Adrenal gland (tissue), 12 donors: Measurements from ENCODE around the gene NXPH2. TPM values are rescaled to one million over a fixed set of nuclear protein-coding genes. Genes with fewer than 3 reads are reported as not detected.
A peak's percentile ranks its signal among the peaks of the same experiment; 100 is the strongest.

Source experiments
- DNase-seq, 7 donors: peaks; one replicate each; pipeline ENCODE4 v3.0.0-alpha.2; 2019 to 2020
- H3K27ac ChIP-seq, 5 donors: fragments of 200-600 bp; sonication (generic) in 4 of 5; 1 replicate in 3 of 5; 2 replicates in 2 of 5; pipeline versions ENCODE4 v1.5.1 to v1.8.0; 2016 to 2020; ENCODE audit warnings: mild to moderate bottlenecking in 1 of 5
- H3K27me3 ChIP-seq: fragments of 200-600 bp; 2 replicates; pipeline ENCODE4 v1.8.0; 2021
- H3K36me3 ChIP-seq, 2 donors: fragments of 200-600 bp; replicated peaks in 1 of 2; 1 replicate in 1 of 2; 2 replicates in 1 of 2; pipeline versions ENCODE4 v1.5.1 to v1.8.0; 2018 to 2022
- H3K4me1 ChIP-seq, 2 donors: fragments of 200-600 bp; replicated peaks in 1 of 2; 1 replicate in 1 of 2; 2 replicates in 1 of 2; pipeline versions ENCODE4 v1.5.1 to v1.8.0; 2018 to 2021
- H3K4me3 ChIP-seq, 4 donors: fragments of 200-600 bp; sonication (generic) in 3 of 4; one replicate each; pipeline ENCODE4 v1.5.1; 2016 to 2018
- H3K9me3 ChIP-seq, 3 donors: fragments of 200-600 bp; sonication (generic) in 1 of 3; replicated peaks in 1 of 3; 1 replicate in 2 of 3; 2 replicates in 1 of 3; pipeline versions ENCODE4 v1.5.1 to v1.8.0; 2016 to 2021
- POLR2A ChIP-seq, 2 donors: fragments of 450-650 bp; IDR thresholded peaks; one replicate each; pipeline ENCODE4 v1.6.1; 2017; ENCODE audit warnings: antibody characterized with exemption in 2 of 2, mild to moderate bottlenecking in 2 of 2, moderate library complexity in 1 of 2
- WGBS, 4 donors: extraction: QIAGEN DNeasy Blood & Tissue Kit in 2 of 4; methylation state at CpG; one replicate each; pipeline versions ENCODE4 v1.1.5 to v1.1.7; 2013 to 2017; 5-methylcytosine and 5-hydroxymethylcytosine counted together
- intact Hi-C, 2 donors: fragments of 100-400 bp; cut with DNase I; formaldehyde crosslinking; loops; one replicate each; pipeline versions ENCODE4 v1.14.1 to v1.15.0; 2022 to 2023
- polyA plus RNA-seq, 3 donors: library from polyadenylated mRNA; stranded (reverse); fragments of 200-250 nt in 2 of 3; fragments of 350-450 nt in 1 of 3; fragmentation: Illumina TruSeq in 1 of 3; extraction: RNeasy Lipid Tissue Mini Kit (QIAGEN cat#74804) in 1 of 3; gene quantifications; one replicate each; pipeline ENCODE4 v1.2.3, GENCODE V29; 2013 to 2014
- total RNA-seq, 9 donors: library from RNA; depleted of rRNA in 4 of 9; stranded (reverse); fragments of >200 nt in 4 of 9; fragments of 120-200 nt in 1 of 9; fragmentation: NEBNext Ultra II Directional in 1 of 9; extraction: Animal tissue kit (Norgen Biotek cat#: 25700) in 1 of 9; gene quantifications; one replicate each; pipeline versions ENCODE4 v1.1.0 to v1.2.4, GENCODE V29; 2013 to 2023
- TF ChIP-seq, protein P1 (sequence below), 6 experiments: fragments of 450-650 bp in 4 of 6; fragments of 200-600 bp in 2 of 6; sonication (generic) in 1 of 6; IDR thresholded peaks; 1 replicate in 5 of 6; 2 replicates in 1 of 6; pipeline versions ENCODE4 v1.5.1 to v1.8.0; 2016 to 2021; ENCODE audit warnings: antibody characterized with exemption in 6 of 6, mild to moderate bottlenecking in 2 of 6, moderate library complexity in 1 of 6
- donor health status: healthy with polysubstance abuse.
- donor health status: Bipolar disorder and iron deficiency.
- donor health status: DM: yes; HTN: yes; CAD: no.
- donor health status: DM: no; HTN: no; CAD: no.
- donor health status: DM: no; HTN: no; CAD: no.
- donor health status: DM: yes; HTN: yes; CAD: no.

The NXPH2 gene
- total and polyA plus RNA-seq, 12 donors, result 0.11 TPM; not detected in 11

DNA sequence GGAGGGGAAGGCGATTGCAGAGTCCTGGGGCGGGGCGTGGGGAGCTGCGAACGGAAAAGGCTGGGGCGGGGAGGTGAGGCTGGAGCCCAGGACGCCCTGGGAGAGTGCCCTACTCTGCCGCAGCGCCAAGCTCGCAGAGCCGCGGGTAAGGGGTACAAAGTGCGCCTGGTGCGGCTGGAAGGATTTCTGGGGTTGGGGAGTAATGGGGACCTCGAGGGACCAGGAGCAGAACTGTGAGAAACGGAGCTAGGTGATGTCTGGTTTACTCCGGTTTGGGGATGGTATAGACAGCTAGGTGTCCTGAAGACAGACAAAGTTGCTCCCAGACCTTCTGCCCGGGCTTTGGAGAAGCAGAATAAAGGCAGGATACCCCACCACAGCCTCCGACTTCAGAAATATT is 718 bp upstream of the NXPH2 start:
- Histone ChIP-seq H3K27ac (no peak overlapping the region), H3K27me3 (peaks cover 48% of the 10 kb centered on the region), H3K9me3 (no peaks in the 10 kb centered on the region), H3K4me3 (no peak overlapping the region), H3K36me3 (no peaks in the 10 kb centered on the region), H3K4me1 (peaks cover 0 to 6% of the 10 kb centered on the region in 2 donors)
- 7 to 11% (median 11%) methylated on average over 13 to 19 of the region's 19 CpGs for WGBS, 4 donors
- DNase-seq, result no peak
- TF ChIP-seq, protein P1, sequence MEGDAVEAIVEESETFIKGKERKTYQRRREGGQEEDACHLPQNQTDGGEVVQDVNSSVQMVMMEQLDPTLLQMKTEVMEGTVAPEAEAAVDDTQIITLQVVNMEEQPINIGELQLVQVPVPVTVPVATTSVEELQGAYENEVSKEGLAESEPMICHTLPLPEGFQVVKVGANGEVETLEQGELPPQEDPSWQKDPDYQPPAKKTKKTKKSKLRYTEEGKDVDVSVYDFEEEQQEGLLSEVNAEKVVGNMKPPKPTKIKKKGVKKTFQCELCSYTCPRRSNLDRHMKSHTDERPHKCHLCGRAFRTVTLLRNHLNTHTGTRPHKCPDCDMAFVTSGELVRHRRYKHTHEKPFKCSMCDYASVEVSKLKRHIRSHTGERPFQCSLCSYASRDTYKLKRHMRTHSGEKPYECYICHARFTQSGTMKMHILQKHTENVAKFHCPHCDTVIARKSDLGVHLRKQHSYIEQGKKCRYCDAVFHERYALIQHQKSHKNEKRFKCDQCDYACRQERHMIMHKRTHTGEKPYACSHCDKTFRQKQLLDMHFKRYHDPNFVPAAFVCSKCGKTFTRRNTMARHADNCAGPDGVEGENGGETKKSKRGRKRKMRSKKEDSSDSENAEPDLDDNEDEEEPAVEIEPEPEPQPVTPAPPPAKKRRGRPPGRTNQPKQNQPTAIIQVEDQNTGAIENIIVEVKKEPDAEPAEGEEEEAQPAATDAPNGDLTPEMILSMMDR (IDR thresholded peaks at IDR 0.05), result no peak
- TF ChIP-seq POLR2A (IDR thresholded peaks at IDR 0.05), result no peak
- intact Hi-C loops, result loop anchor here (10.0 kb wide), 3 partner anchors 406 to 866 kb away; no protein-coding TSS in a partner anchor

DNA sequence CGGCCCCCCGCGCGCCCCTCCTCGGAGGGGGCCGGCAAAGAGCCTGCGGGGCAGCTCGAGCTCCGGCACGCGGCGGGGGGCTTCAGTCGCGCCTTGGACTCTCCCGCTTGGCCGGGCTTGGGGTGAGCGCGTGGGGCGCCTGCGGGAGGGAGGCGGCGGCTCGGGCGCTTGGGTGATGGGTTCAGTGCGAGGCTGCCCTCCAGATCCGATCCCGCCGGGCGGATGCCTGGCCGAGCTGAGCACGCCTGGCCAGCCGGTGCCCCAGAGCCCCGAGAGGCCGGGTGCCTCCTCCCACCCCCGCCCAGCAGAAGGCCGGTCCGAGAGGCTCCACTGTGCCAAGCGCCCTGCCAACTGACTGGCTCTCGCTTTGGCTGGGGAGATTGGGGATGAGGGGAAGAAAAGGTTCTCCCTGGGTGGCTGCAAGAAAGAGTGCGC is 273 bp upstream of the NXPH2 start:
- Histone ChIP-seq H3K4me1 (peaks cover 0 to 6% of the 10 kb centered on the region in 2 donors), H3K4me3 (peak overlapping the region in 1 of 4 donors; percentile 23), H3K27me3 (peaks cover 53% of the 10 kb centered on the region), H3K36me3 (no peaks in the 10 kb centered on the region), H3K9me3 (no peaks in the 10 kb centered on the region), H3K27ac (no peak overlapping the region)
- intact Hi-C loops, result loop anchor here (10.0 kb wide), 3 partner anchors 406 to 866 kb away; no protein-coding TSS in a partner anchor
- WGBS, 4 donors, result 1 to 5% (median 2%) methylated on average over 28 to 40 of the region's 40 CpGs; no CpG with 5 or more reads in 1 of the 4 donors
- no peak for DNase-seq
- TF ChIP-seq POLR2A (IDR thresholded peaks at IDR 0.05), result no peak
- TF ChIP-seq, protein P1 (IDR thresholded peaks at IDR 0.05), result no peak

DNA sequence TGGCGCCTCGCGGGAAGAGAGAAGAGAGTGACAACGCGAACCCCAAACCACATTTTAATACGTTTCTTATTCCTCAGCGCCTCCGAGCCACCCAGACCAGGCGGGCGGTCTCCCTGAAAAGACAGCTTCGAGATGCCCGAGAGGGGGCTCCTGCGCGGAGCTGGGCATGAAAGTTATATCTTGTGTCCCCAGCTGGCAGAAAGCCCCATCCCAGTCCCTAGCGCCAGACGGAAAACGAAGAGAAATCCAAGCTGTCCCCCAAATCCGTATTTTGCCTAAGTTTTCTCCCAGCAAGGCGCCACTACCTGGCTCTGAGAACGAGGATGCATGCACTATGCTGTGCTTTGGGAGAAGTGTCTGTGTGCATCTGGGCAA is 797 bp downstream of the NXPH2 start:
- TF ChIP-seq, protein P1 (IDR thresholded peaks at IDR 0.05), result no peak
- no peak for TF ChIP-seq POLR2A (IDR thresholded peaks at IDR 0.05)

GRCh38 chr2:138777996-138778395 is 2.2 kb downstream of the NXPH2 start:
- H3K27me3 ChIP-seq, result peaks cover 58% of the 10 kb centered on the region
- intact Hi-C loops, result no loop called here
- 18 to 35% (median 28%) methylated on average over 2 of the region's 2 CpGs for WGBS, 4 donors

More for the DNA sequence above, 797 bp downstream of the NXPH2 start:
- no peak overlapping the region for H3K4me3 ChIP-seq
- no peaks in the 10 kb centered on the region for H3K9me3 ChIP-seq
- H3K4me1 ChIP-seq, result peaks cover 0 to 6% of the 10 kb centered on the region in 2 donors
- no peak overlapping the region for H3K27ac ChIP-seq
- WGBS, 4 donors, result 2 to 3% (median 3%) methylated on average over 19 to 20 of the region's 20 CpGs
- H3K36me3 ChIP-seq, result no peaks in the 10 kb centered on the region
- intact Hi-C loops, result no loop called here
- peaks cover 53% of the 10 kb centered on the region for H3K27me3 ChIP-seq
- DNase-seq, result no peak

More at GRCh38 chr2:138777996-138778395, 2.2 kb downstream of the NXPH2 start:
- Histone ChIP-seq H3K4me3 (no peak overlapping the region), H3K9me3 (no peaks in the 10 kb centered on the region), H3K4me1 (peaks cover 0 to 6% of the 10 kb centered on the region in 2 donors), H3K27ac (no peak overlapping the region), H3K36me3 (no peaks in the 10 kb centered on the region)
- DNase-seq, result no peak
- TF ChIP-seq, protein P1 (IDR thresholded peaks at IDR 0.05), result no peak
- TF ChIP-seq POLR2A (IDR thresholded peaks at IDR 0.05), result no peak
